ENCODE data around the gene RALGPS1.

GRCh38 chr9:127022913-127023660, 108.5 kb downstream of the RALGPS1 start:
- TF ChIP-seq CTCF (IDR thresholded peaks at IDR 0.05; ENCODE audit: insufficient read depth, low read length) (no peak), POLR2AphosphoS5 (IDR thresholded peaks at IDR 0.05; ENCODE audit: low read depth) (no peak)
